Endothelial cell (in vitro differentiated cells): Measurements from ENCODE around the gene SNN. TPM values are rescaled to one million over a fixed set of nuclear protein-coding genes. Genes with fewer than 3 reads are reported as not detected.

ENCODE experiments used
- DNase-seq: peaks from one replicate; pipeline ENCODE4 v3.0.0; 2021; ENCODE audit warnings: low spot score
- H3K27ac Mint-ChIP-seq: one replicate; pipeline ENCODE4 v1.8.0; 2021; ENCODE audit warnings: mixed read lengths, inconsistent platforms; ENCODE audit not compliant: unreplicated experiment
- H3K27me3 Mint-ChIP-seq: one replicate; pipeline ENCODE4 v1.8.0; 2021; ENCODE audit warnings: mild to moderate bottlenecking, moderate library complexity, mixed read lengths, inconsistent platforms; ENCODE audit not compliant: unreplicated experiment
- H3K36me3 Mint-ChIP-seq: one replicate; pipeline ENCODE4 v1.8.0; 2021; ENCODE audit warnings: mild to moderate bottlenecking, low read depth, mixed read lengths, inconsistent platforms; ENCODE audit not compliant: unreplicated experiment
- H3K4me1 Mint-ChIP-seq: one replicate; pipeline ENCODE4 v1.8.0; 2021; ENCODE audit warnings: mild to moderate bottlenecking, mixed read lengths, inconsistent platforms; ENCODE audit not compliant: unreplicated experiment
- H3K4me3 Mint-ChIP-seq: one replicate; pipeline ENCODE4 v1.8.0; 2021; ENCODE audit warnings: mild to moderate bottlenecking, mixed read lengths, inconsistent platforms; ENCODE audit not compliant: unreplicated experiment
- H3K9me3 Mint-ChIP-seq: one replicate; pipeline ENCODE4 v1.8.0; 2021; ENCODE audit warnings: mixed read lengths, inconsistent platforms; ENCODE audit not compliant: unreplicated experiment
- CTCF ChIP-seq: fragments of 200-600 bp; sonication (generic); IDR thresholded peaks from one replicate; pipeline ENCODE4 v1.5.0; 2021; ENCODE audit warnings: antibody characterized with exemption; ENCODE audit not compliant: unreplicated experiment
- total RNA-seq: library from RNA; stranded (reverse); fragmentation: NEBNext Ultra II Directional; extraction: Animal tissue kit (Norgen Biotek cat#: 25700); gene quantifications from one replicate; pipeline ENCODE4 v1.2.1, GENCODE V29; 2021; ENCODE audit not compliant: unreplicated experiment

The SNN gene
- total RNA-seq, 1 donor from 2014 or later = 163 TPM

- Mint-ChIP-seq H3K4me1 (no peaks in the 10 kb centered on the region), H3K27me3 (peaks cover 5% of the 10 kb centered on the region)
Measured at GRCh38 chr16:11715246-11715947, 47.1 kb downstream of the SNN start.

GRCh38 chr16:11716336-11716735 is 48.1 kb downstream of the SNN start:
- Mint-ChIP-seq H3K27me3 (peaks cover 5% of the 10 kb centered on the region), H3K27ac (no peak overlapping the region), H3K4me1 (no peaks in the 10 kb centered on the region), H3K4me3 (no peak overlapping the region), H3K9me3 (no peaks in the 10 kb centered on the region), H3K36me3 (peaks cover 13% of the 10 kb centered on the region)
- no peak for TF ChIP-seq CTCF
- no peak for DNase-seq

More at GRCh38 chr16:11715246-11715947, 47.1 kb downstream of the SNN start:
- no peak for DNase-seq
- H3K27ac Mint-ChIP-seq = no peak overlapping the region
- TF ChIP-seq CTCF = no peak
- H3K36me3 Mint-ChIP-seq = peaks cover 13% of the 10 kb centered on the region
- no peaks in the 10 kb centered on the region for H3K9me3 Mint-ChIP-seq
- H3K4me3 Mint-ChIP-seq = no peak overlapping the region

GRCh38 chr16:11717811-11718210 is 49.6 kb downstream of the SNN start:
- Mint-ChIP-seq H3K9me3 (no peaks in the 10 kb centered on the region), H3K4me1 (no peaks in the 10 kb centered on the region), H3K27ac (no peak overlapping the region), H3K36me3 (peaks cover 13% of the 10 kb centered on the region), H3K4me3 (no peak overlapping the region), H3K27me3 (peaks cover 2% of the 10 kb centered on the region)
- DNase-seq = no peak
- no peak for TF ChIP-seq CTCF

GRCh38 chr16:11719171-11719570 is 50.9 kb downstream of the SNN start:
- H3K4me3 Mint-ChIP-seq = no peak overlapping the region
- peaks cover 18% of the 10 kb centered on the region for H3K36me3 Mint-ChIP-seq
- TF ChIP-seq CTCF = no peak
- no peak for DNase-seq
- H3K4me1 Mint-ChIP-seq = no peaks in the 10 kb centered on the region
- no peak overlapping the region for H3K27ac Mint-ChIP-seq
- H3K9me3 Mint-ChIP-seq = no peaks in the 10 kb centered on the region
- H3K27me3 Mint-ChIP-seq = no peaks in the 10 kb centered on the region

GRCh38 chr16:11719762-11720161 is 51.5 kb downstream of the SNN start:
- no peak overlapping the region for H3K27ac Mint-ChIP-seq
- no peaks in the 10 kb centered on the region for H3K27me3 Mint-ChIP-seq
- no peak overlapping the region for H3K4me3 Mint-ChIP-seq
- H3K9me3 Mint-ChIP-seq = no peaks in the 10 kb centered on the region
- DNase-seq = no peak
- no peaks in the 10 kb centered on the region for H3K4me1 Mint-ChIP-seq
- peaks cover 18% of the 10 kb centered on the region for H3K36me3 Mint-ChIP-seq
- TF ChIP-seq CTCF = no peak
